HG02610 (cell line): ENCODE data around the gene TNS1.
"Not testable (repeated sequence)": the region's sequence is repeated elsewhere in the genome, so short reads cannot be mapped to it uniquely, and the experiment has no call there.

ENCODE experiments used
- ATAC-seq: cut with Tn5 transposase; IDR thresholded peaks from one replicate; pipeline ENCODE4 v1.9.1; 2021; ENCODE audit warnings: mild to moderate bottlenecking, moderate library complexity; ENCODE audit not compliant: unreplicated experiment

Gene TNS1

DNA sequence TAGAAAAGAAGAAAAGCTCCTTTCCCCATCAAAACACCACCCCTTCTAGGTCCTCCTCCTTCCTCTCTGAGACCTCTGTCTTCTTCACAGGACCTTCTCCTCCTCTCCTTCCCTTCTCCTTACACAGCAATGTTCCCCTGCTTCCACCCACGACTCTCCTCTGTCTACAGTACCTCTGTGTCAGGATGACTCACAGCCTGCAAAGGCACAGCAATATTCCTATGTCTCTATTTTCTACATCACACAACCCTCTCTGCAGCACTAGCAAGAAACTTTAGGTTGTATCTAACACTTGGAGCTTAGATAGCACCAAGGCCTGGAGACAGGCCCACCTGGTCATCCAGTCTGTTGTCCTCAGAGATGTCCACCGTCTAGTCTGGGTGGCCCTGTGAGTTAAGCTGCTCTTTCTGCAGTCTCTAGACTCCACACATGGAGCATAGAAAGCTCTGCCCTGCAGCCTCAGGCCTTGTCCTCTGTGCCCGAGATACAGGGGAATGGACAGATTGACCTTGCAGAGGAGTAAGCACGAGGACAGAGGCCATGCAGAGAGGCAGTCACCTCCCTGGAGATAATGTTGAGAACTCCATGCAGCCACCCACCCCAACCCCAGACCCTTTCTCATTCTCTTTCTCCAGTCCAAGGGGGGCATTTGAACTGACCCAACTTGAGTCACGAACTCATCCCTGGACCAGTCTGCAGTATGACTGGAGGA lies 212.0 kb downstream of the TNS1 start:
- peak; percentile 11 for ATAC-seq

DNA sequence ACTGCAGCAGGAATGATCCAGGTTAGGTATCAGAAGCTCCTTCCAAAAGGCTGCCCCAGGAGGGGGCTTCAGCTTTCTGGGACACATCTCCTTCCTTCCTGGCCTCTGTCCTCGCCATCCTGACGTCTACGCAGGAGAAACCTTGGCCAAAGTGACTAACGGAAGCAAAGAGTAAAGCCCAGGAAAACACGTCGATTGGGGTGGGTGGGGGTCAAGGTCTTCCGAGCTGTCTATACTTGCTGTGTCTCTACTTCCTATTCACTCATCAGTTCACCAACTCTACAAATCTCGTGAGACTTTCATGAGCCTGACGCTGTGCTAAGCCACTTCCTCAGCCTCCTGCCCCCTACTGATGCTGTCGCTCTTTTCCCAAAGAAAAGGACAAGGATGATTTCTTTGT lies 212.6 kb downstream of the TNS1 start:
- peak; percentile 65 for ATAC-seq

DNA sequence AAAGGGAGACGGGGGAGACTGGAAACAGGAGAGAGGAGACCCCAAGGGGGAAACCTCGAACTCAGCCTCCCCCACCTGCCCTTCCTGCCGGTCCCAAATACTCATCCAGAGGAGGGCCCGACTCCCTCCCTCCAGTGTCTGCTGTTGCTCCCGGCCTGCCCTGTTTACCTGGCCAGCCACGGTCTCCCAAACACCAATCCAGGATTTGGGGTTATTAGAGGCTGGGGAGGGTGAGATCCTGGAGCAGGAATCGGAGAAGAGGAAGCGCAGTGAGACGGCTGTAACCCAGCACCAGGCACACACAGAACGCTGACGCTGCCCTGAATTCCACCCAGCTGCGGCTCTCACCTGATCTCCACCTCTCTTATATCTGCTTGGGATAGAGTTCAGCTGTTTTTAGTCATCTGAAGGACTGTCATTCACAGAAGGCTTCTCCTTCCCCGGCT lies 213.0 kb downstream of the TNS1 start:
- no peak for ATAC-seq

- no peak for ATAC-seq
These were observed 213.6 kb downstream of the TNS1 start for GRCh38 chr2:217789003-217789735.

DNA sequence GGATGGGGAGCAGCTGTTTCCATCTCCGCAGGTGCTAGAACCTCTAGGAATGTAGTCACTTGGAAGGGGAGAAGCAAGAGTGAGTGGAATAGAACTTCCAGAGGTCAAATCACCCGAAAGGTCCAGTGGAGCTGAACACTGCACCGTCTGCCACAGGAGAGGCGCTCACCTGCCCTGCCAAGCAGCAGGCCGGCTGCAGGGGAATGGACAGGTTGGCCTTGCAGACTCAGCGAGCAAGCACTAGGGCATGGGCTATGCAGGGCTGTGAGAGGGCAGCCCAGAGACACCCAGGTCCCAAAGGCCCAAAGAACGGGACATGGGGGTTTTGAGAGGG lies 214.2 kb downstream of the TNS1 start:
- ATAC-seq = no peak

DNA sequence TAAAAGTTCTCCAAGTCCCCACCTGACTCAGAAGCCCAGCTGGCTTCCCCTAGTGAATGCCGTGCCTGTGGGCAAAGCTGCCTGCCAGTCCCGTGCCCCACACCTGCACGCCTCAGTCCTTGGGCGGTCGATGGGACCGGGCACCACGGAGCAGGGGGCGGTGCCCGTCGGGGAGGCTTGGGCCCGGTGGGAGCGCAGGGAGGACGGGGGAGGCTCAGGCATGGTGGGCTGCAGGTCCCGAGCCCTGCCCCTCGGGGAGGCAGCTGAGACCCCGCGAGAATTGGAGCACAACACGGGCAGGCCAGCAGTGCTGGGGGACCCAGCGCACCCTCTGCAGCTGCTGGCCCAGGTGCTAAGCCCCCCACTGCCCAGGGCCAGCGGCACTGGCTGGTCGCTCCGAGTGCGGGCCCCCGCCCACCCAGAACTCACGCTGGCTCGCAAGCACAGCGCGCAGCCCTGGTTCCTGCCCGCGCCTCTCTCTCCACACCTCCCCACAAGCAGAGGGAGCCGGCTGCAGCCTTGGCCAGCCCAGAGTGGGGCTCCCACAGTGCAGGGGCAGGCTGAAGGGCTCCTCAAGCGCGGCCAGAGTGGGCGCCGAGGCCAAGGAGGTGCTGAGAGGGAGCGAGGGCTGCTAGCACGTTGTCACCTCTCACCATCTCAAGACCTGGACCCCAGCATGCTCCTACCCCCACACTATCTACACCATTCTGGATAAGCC lies 215.5 kb downstream of the TNS1 start:
- no peak for ATAC-seq

DNA sequence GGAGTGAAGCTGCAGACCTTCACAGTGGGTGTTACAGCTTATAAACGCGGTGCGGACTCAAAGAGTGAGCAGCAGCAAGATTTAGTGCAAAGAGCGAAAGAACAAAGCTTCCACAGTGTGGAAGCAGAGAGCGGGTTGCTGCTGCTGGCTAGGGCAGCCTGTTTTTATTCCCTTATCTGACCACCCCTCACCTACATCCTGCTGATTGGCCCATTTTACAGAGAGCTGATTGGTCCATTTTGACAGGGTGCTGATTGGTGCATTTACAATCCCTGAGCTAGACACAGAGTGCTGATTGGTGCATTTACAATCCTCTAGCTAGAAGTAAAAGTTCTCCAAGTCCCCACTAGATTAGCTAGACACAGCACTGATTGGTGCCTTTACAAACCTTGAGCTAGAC lies 216.2 kb downstream of the TNS1 start:
- ATAC-seq = not testable (repeated sequence)

DNA sequence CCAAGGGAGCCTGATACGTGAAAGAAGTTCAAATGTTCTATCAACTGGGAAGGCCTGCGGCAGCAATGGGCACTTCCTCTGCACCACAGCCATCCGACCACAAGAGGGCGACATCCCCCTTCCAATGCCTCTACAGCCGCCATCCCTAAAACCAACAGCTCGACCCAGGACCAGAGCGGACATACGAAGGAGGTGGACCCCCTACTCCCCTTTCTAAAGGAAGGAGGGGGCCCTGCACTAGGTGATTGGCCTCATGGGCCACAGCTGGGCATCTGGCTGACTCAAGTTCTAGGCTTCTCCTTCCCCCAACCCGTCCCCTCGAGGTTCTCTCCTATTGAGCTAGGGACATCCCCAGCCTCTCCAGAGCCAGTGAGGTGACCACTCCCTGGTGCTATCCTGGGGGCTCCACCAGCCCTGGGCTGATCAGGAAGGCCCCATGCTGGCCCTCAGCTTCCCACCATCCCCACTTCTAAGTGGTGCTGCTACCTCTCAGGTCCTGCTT lies 217.2 kb downstream of the TNS1 start:
- peak; percentile 54 for ATAC-seq

DNA sequence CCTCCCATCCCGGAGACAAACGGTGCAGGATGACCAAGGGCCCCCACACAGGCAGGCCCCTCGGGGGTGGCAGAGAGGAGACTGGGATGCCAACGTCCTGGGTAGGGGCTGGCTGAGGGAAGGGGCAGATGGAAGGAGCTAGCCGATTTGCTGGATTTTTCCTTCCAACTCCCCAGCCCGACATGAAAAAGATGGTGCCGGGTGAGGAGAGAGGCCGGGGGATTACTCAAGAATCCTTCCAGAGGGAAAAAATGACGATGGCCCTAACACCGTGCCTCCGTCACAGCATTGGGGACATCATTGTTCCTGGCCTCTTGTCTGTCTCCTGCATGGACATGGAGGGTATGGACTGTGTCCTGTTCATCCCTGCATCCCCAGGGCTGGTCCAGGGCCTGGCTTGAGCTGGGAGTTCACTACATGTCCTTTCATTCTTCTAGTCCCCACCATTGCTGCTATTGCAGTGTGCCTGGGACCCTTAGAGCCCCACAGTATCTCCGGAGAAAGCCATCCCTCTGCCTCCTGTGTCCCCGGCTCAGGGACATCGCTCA lies 217.7 kb downstream of the TNS1 start:
- peak; percentile 18 for ATAC-seq

DNA sequence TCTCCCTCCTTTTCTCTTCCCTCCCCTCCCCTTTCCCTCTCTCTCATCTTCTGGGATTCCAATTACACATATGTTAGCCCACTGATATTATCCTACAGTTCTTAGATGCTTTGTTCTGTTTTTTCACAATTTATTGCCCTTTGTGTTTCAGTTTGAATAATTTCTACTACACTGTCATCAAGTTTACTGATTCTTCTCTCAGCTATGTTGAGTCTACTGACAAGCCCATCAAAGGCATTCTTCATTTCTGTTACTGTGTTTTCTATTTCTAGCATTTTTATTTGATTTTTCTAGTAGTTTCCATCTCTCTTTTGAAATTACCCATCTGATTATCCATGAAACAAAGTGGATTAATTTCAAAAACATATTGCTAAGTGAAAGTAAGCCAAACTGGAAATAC lies 219.6 kb downstream of the TNS1 start:
- ATAC-seq = no peak

GRCh38 chr2:217777906-217778305 lies 224.9 kb downstream of the TNS1 start:
- no peak for ATAC-seq

DNA sequence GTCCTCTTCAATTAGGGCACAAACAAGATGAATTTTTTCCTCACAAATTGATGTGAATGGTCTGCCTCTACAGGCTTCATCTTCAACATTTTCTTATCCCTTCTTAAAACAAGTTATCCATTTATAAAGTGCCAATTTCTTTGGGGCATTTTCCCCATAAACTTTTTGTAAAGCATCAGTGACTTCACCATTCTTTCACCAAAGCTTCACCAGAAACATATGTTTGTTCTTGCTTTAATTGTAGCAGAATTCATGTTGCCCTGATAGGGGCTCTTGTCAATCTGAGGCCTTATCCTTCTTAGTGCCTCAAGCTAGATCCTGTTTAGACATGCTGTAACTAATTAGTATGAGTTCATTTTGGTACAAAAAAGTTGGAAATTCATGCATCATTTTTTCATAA lies 226.2 kb downstream of the TNS1 start:
- ATAC-seq = no peak

DNA sequence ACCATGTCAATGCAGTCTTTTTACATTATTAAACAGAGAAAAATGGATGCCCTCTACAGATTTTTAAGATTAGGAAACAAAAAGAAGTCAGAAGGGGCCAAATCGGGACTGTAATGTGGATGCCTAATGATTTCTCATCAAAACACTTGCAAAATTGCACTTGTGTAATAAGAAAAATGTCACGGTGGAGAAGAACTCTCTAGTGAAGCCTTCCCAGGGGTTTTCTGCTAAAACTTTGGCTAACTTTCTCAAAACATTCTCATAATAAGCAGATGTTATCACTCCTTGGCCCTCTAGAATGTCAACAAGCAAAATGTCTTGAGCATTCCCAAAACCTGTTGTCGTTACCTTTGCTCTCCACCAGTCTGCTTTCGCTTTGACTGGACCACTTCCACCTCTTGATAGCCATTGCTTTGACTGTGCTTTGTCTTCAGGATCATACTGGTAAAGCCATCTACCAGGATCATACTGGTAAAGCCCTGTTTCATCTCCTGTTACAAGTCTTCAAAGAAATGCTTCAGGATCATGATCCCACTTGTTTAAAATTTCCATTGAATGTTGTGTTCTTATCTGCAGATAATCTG lies 226.8 kb downstream of the TNS1 start:
- no peak for ATAC-seq

DNA sequence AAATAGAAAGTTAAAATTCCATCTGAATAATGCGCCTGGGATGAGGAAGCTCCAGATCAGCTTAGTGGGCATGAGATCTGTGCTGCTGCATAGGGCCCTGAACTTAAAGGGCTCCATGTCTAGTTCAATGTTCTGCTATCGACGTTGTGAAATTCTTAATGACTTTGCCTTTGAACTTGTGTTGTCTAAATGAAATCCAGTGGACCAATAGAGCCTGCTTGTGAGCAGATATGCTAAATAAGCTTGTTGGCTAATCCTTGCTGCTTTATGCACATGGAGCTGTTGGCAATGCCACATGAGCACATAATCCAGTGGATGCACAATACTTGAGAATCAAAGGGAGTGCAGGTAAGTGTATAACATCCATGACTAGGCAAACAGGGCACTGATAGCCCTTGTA lies 228.6 kb downstream of the TNS1 start:
- ATAC-seq = no peak

- no peak for ATAC-seq
These were observed 229.3 kb downstream of the TNS1 start for GRCh38 chr2:217773539-217773938.

DNA sequence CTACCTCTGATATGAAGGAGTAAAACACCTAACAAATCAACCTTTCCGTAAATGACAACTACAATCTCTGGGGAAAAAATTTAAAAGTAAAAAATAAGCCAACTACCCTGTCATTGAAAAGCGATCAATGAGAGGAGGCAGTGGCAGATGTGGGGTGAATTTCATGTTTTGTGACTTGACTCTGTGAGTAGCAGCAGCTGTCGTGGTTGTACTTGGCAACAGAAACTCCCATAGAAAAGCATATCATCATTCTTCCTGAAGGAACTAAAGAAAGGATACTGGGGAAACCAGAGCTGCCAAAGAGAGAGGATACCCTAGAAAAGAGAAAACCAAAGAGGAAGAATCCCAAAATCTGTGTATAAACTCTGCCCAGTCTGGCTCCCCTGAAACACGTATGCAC lies 236.4 kb downstream of the TNS1 start:
- ATAC-seq = no peak

- ATAC-seq = no peak
These were observed 241.0 kb downstream of the TNS1 start for GRCh38 chr2:217761645-217762277.

DNA sequence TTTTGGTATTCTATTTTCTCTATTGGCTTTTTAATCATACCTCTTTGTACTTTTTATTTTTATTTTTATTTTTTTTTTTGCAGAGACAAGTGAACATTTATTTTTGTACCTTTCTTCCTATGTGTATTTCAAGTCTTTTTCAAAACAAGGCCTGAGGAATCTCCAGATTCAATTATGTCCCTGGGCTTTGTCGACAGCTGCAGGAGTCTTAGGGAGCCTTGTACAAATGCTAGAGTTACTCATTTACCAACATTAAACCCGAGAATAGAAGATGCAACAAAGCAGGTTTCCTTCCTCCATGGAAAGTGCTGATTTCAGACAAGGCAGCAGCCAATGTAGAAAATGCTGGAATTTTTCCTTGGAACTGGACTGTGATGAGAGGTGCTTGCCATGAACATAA lies 242.8 kb downstream of the TNS1 start:
- no peak for ATAC-seq

DNA sequence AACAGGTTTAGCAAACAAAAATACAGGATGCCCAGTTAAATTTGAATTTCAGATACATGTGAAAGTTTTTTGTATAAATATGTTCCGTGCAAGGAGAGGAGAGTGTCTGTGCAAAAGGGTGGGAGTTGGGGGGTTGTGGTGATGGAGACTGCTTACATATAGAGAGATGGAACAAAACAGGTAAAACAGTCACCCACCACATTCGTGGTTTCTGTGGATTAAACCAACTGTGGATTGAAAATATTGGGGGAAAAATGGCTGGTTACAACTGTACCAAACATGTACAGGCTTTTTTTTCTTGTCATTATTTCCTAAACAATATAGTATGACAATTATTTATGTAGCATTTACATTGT lies 245.7 kb downstream of the TNS1 start:
- ATAC-seq = no peak

DNA sequence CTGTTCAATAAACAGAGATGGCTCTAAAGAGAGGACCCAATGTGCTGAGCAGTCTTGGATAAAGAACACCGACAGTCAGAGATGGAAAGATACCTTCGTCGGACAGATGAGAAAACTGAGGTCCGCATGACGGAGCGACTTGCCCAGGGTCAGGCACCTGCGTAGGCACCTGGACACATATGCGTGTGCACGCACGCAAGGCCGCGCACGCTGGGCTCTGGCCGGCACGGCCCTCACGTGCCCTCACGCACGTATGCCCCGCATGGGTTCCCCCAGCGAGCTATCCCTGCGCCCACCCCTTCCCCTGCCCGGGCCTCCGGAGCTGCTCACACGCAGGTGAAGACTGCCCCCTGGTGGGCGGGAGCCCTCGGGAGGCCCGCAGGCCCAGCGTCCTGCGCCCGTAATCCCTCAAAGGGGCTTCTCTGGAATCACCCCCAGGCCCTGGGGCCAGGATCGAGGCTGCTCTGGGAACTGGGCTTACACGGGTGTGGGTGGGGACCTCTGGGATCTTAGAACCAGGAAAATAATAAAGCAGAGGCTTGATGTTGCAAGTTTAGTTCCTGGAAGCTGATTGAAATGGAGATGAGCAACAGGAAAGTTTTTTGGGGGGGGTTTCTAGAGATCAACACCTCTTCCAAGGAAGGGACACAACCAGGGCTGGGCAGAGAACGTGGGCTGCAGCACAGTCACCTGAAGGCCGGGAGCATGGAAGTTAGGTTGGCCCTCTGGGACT lies 246.3 kb downstream of the TNS1 start:
- ATAC-seq = no peak
